Gastroesophageal sphincter (tissue), 2 donors: Measurements from ENCODE around the gene AKAP13.

Experiments
- EP300 ChIP-seq: sonication (generic); formaldehyde crosslinking; IDR thresholded peaks from one replicate; pipeline ENCODE4 v1.6.1; 2017; ENCODE audit warnings: antibody characterized with exemption, mild to moderate bottlenecking
- POLR2A ChIP-seq, 2 donors: fragments of 450-650 bp; IDR thresholded peaks; one replicate each; pipeline ENCODE4 v1.6.1; 2017; ENCODE audit warnings: antibody characterized with exemption in 2 of 2, mild to moderate bottlenecking in 2 of 2, moderate library complexity in 1 of 2
- POLR2AphosphoS5 ChIP-seq: sonication (generic); formaldehyde crosslinking; IDR thresholded peaks from one replicate; pipeline ENCODE4 v1.6.1; 2017; ENCODE audit warnings: antibody characterized with exemption

GRCh38 chr15:85614059-85614458, 233.7 kb downstream of the AKAP13 start:
- TF ChIP-seq POLR2AphosphoS5 = no peak
- TF ChIP-seq POLR2A (IDR thresholded peaks at IDR 0.05) = no peak
- TF ChIP-seq EP300 = no peak
